DOHH2 (cell line): ENCODE results near the gene KCNJ11.

Source experiments
- CTCF ChIP-seq: fragments of 200-600 bp; sonication (generic); IDR thresholded peaks from one replicate; pipeline ENCODE4 v1.5.1; 2014; ENCODE audit warnings: antibody characterized with exemption, mild to moderate bottlenecking, low read depth, low read length; ENCODE audit not compliant: poor library complexity, severe bottlenecking
- EZH2phosphoT487 ChIP-seq: fragments of 200-600 bp; sonication (generic); IDR thresholded peaks from 2 replicates; pipeline ENCODE4 v1.6.1; 2017; ENCODE audit warnings: borderline replicate concordance, mild to moderate bottlenecking, antibody characterized with exemption, low read length, moderate library complexity, mixed read lengths

DNA sequence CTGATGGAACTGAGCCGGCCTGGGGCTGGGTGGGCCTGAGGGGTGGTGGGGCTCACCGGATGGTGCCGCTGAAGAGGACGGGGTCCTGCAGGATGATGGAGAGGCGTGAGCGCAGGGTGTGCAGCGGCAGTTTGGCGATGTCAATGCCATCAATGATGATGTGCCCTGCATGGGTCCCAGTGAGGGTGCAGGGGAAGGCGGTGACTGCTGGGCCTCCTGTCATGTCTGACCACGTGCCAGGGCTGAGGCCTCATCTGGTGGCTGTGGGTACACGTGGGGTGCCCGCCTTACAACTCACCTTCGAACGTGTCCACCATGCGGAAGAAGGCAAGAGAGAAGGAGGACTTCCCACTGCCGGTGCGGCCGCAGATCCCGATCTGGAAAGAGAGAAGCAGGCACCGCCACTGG is 7.1 kb upstream of the KCNJ11 start:
- no peak for TF ChIP-seq CTCF
- TF ChIP-seq EZH2phosphoT487, result no peak
